PFSK-1 (cell line): ENCODE results near the gene BRI3.

ENCODE experiments used
- TAF1 ChIP-seq: IDR thresholded peaks from 2 replicates; pipeline ENCODE4 v1.6.1; 2012; ENCODE audit warnings: low read length, control low read depth, borderline replicate concordance; ENCODE audit not compliant: insufficient read depth
- TF ChIP-seq, protein P1 (sequence below), 2 experiments: IDR thresholded peaks; 2 replicates each; pipeline versions ENCODE4 v1.6.1 to v1.8.0; 2011 to 2012; ENCODE audit warnings: low read depth in 2 of 2, low read length in 2 of 2, control low read depth in 1 of 2, inconsistent platforms in 1 of 2, mild to moderate bottlenecking in 1 of 2, moderate library complexity in 1 of 2; ENCODE audit not compliant: insufficient read depth in 1 of 2

DNA sequence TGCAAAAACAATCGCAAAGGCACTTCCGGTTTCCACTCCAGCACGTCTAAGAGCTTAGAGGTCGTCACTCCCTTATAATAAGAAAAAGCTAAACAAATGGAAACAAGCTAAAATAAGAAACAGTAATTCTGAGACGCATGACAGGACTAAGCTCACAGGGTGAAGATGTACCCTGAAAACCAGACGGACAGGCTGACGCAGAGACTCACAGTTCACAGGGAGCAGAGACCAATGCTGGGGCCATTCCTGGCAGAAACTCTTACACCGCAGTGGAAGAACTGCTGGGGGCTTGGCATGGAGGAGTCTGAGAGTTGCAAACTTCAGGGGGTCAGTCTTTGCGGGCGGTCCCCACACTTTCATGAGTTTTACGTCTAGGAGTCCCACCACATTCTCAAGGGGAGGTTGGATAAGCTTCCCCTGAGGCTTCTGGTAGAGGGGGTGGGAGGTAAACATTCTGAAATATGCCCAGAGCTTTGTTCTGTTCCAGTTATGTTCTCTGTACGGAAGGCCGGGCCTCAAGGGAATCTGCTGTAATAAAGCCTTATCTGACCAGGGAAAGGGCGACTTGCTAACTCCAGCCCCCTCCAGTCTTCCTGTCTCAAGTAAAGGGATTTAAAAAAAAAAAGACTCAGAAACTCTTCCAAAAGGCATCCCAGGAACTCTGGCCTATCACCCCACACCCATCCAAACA, 47.8 kb downstream of the BRI3 start:
- TF ChIP-seq, protein P1, sequence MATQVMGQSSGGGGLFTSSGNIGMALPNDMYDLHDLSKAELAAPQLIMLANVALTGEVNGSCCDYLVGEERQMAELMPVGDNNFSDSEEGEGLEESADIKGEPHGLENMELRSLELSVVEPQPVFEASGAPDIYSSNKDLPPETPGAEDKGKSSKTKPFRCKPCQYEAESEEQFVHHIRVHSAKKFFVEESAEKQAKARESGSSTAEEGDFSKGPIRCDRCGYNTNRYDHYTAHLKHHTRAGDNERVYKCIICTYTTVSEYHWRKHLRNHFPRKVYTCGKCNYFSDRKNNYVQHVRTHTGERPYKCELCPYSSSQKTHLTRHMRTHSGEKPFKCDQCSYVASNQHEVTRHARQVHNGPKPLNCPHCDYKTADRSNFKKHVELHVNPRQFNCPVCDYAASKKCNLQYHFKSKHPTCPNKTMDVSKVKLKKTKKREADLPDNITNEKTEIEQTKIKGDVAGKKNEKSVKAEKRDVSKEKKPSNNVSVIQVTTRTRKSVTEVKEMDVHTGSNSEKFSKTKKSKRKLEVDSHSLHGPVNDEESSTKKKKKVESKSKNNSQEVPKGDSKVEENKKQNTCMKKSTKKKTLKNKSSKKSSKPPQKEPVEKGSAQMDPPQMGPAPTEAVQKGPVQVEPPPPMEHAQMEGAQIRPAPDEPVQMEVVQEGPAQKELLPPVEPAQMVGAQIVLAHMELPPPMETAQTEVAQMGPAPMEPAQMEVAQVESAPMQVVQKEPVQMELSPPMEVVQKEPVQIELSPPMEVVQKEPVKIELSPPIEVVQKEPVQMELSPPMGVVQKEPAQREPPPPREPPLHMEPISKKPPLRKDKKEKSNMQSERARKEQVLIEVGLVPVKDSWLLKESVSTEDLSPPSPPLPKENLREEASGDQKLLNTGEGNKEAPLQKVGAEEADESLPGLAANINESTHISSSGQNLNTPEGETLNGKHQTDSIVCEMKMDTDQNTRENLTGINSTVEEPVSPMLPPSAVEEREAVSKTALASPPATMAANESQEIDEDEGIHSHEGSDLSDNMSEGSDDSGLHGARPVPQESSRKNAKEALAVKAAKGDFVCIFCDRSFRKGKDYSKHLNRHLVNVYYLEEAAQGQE (IDR thresholded peaks at IDR 0.05; ENCODE audit: insufficient read depth in 1 of 2, low read depth in 2 of 2, low read length in 2 of 2): no peak
- TF ChIP-seq TAF1: no peak
